NCI-H526 (cell line): Measurements from ENCODE around the gene CCDC24.

Experiments used
- DNase-seq, 2 experiments: peaks; one replicate each; lab custom pipeline; 2025; lab: John Stamatoyannopoulos, UW

Gene CCDC24

DNA sequence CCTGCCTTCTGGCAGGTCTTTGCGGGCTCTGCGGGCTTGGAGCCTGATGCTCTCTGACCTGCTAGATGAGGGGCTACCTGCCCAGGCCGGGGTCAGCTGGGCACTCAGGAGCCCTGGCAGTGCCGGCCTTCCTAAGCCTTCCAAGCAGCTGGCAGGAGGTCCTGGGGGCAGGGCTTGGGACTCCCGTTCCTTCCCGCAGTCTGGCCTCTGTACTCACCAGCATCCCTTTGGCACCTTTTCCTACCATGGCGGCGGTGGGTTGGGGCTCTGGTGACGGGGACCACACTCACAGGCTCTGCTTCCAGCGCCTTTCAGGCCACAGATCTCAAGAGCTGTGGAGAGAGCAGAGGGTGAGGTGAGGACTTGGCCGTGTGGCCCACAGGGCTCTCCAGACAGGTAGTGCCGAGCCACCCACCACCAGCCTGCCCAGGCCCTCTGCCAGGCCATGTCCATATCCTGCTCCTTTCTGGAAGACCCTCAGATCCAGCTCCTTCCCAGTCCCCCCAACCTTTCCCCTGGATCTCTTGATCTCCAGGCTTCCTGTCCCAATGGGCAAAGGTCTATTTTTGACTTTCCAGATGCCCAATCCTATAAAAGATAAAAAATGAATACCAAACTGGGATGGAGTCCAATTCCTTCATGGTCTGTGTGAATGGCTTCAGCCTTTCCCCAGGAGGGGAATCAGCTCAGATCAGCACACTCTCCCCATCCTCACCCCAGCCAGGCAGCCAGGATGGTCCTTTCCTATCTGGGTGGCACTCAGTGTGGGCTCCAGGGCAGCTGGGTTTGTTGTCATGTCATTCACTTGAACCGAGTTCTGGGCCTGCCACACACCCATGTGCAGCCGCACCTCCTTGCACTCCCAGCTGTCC lies 32.9 kb downstream of the CCDC24 start:
- no peak for DNase-seq

DNA sequence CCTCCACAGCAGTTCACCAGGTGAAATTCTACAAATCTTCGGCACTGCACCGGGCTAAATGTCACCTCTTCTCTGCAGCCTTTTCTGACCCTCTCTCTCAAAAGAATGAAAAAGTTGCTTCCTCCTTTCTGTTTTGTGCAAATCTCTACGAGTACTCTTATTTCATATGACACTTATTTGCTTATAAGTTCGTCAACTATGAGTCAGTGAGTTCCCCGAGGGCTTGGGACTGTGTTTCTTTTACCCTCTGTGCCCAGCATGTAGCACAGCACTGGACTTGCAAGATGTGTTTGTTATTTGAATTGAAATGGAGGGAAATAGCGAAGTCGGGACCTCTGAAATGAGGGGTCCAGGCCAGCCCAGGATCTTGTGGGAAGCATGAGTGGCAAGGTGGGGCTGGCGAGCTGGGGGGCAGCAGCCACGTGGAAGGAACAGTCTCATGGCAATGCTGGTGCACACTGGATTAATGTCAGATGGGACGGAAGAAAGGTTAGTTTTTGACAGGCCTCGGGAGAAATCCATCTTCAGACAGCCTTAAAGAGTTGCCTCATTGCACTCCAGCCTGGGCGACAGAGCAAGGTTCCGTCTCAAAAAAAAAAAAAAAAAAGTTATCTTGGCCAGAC lies 33.6 kb downstream of the CCDC24 start:
- no peak for DNase-seq

- peak; percentile 90 to 96 for DNase-seq
These were observed 34.4 kb downstream of the CCDC24 start for GRCh38 chr1:44025816-44026215.

DNA sequence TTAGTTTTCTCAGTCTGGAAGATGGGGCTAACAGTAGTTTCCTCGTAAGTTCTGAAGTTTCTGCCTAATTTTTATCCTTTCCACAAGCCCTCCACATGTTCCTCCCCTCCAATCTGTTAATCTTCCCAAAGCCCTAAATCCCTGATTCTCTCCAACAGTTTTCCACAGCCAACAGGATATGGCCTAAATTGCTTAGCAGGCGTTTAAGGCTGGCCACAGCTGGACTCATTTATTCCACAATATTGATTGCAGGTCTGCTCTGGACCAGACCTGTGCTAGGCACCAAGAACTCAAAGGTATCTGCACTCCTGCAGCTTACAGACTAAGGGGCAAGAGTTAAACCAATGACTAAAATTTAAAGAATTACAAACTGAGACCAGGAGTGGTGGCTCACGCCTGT lies 35.9 kb downstream of the CCDC24 start:
- DNase-seq, result no peak

- DNase-seq, result peak in 1 of 2 experiments; percentile 91
These were observed 38.0 kb downstream of the CCDC24 start for GRCh38 chr1:44029260-44029910.

GRCh38 chr1:44029911-44030604 lies 38.7 kb downstream of the CCDC24 start:
- peak; percentile 90 to 98 for DNase-seq

GRCh38 chr1:44030605-44031251 lies 39.3 kb downstream of the CCDC24 start:
- DNase-seq, result peak; percentile 44 to 95

- DNase-seq, result peak; percentile 43 to 85
These were observed 40.1 kb downstream of the CCDC24 start, which contains the start of gene SLC6A9 for GRCh38 chr1:44031252-44032169. SLC6A9 (minus strand) TSS chr1:44031462; CDS start chr1:44024277, 7,185 bp downstream.

DNA sequence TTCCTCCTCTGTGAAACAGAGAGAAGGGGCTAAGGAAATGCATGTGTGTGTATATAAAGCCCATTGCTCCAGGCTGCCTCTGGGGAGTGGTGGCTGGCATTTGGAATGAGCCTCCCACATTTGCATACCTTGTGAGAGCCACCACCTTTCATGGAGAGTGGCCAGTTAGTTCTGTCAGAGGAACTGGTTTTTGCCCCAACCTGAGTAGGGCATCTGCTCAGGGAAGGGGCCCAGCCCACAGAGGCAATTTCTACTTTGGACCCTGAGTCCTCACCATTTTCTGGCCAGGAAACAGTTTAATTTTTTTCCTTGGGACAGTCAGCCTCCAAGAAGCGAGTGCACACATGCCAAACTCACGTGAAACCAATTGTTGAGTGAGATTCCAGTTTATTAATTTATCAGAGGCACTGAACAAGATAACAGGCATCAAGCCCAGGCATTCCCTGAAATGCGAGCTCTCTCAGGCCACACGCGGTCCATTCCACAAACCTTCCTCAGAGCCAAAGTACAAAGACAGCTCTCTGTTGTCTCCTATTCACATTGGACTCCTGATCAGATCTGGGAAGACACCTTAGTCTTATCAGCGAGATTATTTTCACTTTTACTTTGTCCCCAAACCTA lies 40.9 kb downstream of the CCDC24 start:
- peak; percentile 53 to 92 for DNase-seq

- no peak for DNase-seq
These were observed 41.7 kb downstream of the CCDC24 start for GRCh38 chr1:44033041-44033575.

- no peak for DNase-seq
These were observed 42.4 kb downstream of the CCDC24 start for GRCh38 chr1:44033756-44034155.

DNA sequence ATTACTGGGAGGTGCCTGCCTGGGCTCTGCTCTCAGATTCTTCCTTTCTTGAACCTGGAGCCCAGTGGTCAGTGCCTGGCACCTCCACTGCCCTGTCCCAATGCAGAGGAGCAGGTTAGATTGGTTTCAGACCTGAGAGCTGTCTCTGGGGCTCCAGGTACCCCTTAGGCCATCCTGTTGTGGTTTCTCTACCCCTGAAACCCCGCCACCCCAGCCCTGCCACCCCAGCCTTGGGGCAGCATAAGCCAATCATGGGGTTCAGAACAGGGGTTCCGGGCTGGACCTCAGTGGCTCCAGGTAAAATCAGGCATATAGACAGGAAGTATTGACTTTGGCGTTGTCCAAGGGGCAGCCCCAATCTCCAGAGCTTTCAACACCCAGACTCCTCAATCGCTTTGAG lies 43.0 kb downstream of the CCDC24 start:
- no peak for DNase-seq

DNA sequence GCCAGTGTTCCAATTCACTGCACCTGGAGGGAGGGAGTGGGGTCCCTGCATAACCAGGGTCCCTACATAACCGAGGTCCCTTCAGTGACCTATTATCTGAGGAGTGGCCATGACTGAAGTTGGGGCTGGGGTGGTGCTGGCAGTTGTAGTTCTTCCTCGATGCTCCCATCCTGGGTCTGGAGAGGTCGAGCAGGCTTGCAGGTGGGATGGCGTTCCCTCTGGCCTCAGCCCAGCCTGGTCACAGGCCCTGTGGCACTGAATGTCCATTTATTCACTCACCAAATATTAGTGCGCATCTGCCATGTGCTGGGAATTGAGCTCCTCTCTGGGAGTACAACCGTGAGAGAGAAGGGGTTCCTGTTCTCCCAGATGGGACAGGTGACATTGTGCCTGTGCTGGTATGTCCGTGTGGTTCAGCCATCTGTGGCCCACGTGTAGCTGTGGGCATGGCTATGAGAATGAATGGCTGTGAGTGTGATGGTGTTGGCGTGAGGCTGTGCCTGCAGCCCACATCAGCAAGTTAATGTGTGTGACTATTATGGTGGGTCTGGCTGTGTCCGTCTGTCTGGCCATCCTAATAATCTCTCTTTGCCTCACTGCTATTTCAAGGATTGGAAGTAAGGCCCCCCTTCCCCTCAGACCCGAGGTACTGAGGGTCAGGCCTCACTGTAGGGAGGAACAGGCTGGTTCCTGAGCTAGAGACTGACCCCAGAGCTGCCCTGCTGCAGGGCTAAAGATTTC lies 43.7 kb downstream of the CCDC24 start:
- DNase-seq, result no peak

DNA sequence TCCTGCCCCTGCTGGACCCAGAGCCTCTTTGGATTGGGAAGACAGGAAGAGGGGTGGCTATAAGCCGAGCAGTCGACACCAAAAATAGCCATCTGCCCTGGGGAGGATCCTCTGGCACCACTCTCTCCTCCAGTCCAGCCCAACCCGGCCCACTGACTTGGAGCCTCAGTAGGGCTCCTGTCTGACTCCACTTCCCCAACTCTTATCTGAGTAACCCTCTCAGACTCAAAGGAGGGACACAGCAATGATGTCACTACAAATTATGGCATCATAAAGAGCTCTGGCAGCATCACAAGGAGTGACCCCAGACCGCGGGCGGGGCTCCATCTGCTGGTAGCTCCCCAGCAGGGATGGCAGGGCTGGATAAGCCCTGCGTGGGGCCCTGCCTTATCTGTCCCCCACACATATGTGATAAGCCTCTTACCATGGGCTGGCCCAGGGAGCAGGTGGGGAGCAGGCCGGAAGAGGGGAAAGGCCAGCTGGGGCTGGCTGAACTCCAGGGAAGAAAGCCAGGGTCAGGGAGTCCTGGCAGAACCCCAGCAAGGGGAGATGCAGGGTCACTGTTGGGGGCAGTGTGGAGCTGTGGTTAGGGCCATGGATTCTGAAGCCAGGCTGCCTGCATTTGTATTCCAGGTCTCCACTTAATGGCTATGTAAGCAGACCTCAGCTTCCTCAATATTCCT lies 44.5 kb downstream of the CCDC24 start:
- peak in 1 of 2 experiments; percentile 26 for DNase-seq

GRCh38 chr1:44036409-44037139 lies 45.2 kb downstream of the CCDC24 start:
- peak; percentile 32 to 87 for DNase-seq

GRCh38 chr1:44037154-44037553 lies 45.8 kb downstream of the CCDC24 start:
- DNase-seq, result no peak

GRCh38 chr1:44038876-44039657 lies 47.7 kb downstream of the CCDC24 start:
- no peak for DNase-seq
